H1 (cell line): ENCODE measurements around the gene CHRNG. TPM values are rescaled to one million over a fixed set of nuclear protein-coding genes. Genes with fewer than 3 reads are reported as not detected.

ENCODE experiments used
- CTCF ChIA-PET: fragments of 300-600 bp; sonication (Branson Sonifier 250); formaldehyde crosslinking; loops from one replicate; lab custom pipeline; 2021; ENCODE audit not compliant: partially characterized antibody; lab: Charles Lee
- POLR2A ChIA-PET: fragments of 300-600 bp; sonication (Branson Sonifier 250); formaldehyde crosslinking; loops from one replicate; lab custom pipeline; 2021; ENCODE audit warnings: inconsistent platforms; ENCODE audit not compliant: partially characterized antibody; lab: Charles Lee
- DNase-seq, 2 experiments: peaks; one replicate each; pipeline versions ENCODE4 v3.0.0 to v3.0.0-alpha.2; 2010 to 2022; ENCODE audit warnings: low spot score in 2 of 2, low read depth in 1 of 2, mixed read lengths in 1 of 2
- FAIRE-seq: peaks from 2 replicates; lab custom pipeline; 2011; peaks lifted over from hg19 to GRCh38; lab: Jason Lieb, UNC
- H2AFZ ChIP-seq: 2 replicates; pipeline ENCODE4 v1.8.1; 2012; ENCODE audit warnings: low read length, inconsistent platforms
- H2AK5ac ChIP-seq: 2 replicates; pipeline ENCODE4 v1.6.1; 2013; ENCODE audit warnings: low read depth, low read length
- H2BK120ac ChIP-seq: replicated peaks from 2 replicates; pipeline ENCODE3; 2013; ENCODE audit warnings: low read depth, low read length, inconsistent platforms
- H2BK12ac ChIP-seq: 2 replicates; pipeline ENCODE4 v1.6.1; 2013; ENCODE audit warnings: low read depth, low read length
- H2BK15ac ChIP-seq: 2 replicates; pipeline ENCODE4 v1.6.1; 2013; ENCODE audit warnings: low read length
- H2BK20ac ChIP-seq: 2 replicates; pipeline ENCODE4 v1.6.1; 2013; ENCODE audit warnings: low read length
- H2BK5ac ChIP-seq: 2 replicates; pipeline ENCODE4 v1.6.1; 2013; ENCODE audit warnings: low read depth, low read length
- H3K14ac ChIP-seq: 2 replicates; pipeline ENCODE4 v1.6.1; 2013; ENCODE audit warnings: inconsistent platforms; ENCODE audit not compliant: insufficient read length
- H3K18ac ChIP-seq: 2 replicates; pipeline ENCODE4 v1.6.1; 2013; ENCODE audit warnings: low read length; ENCODE audit errors: extremely low read depth
- H3K23ac ChIP-seq: 2 replicates; pipeline ENCODE4 v1.6.1; 2013; ENCODE audit warnings: inconsistent platforms; ENCODE audit not compliant: insufficient read length
- H3K23me2 ChIP-seq: 2 replicates; pipeline ENCODE4 v1.6.1; 2013; ENCODE audit warnings: low read depth, low read length
- H3K27ac ChIP-seq: 2 replicates; pipeline ENCODE4 v1.6.1; 2011; ENCODE audit warnings: low read depth, low read length, inconsistent platforms
- H3K27me3 ChIP-seq, 4 experiments: replicated peaks in 1 of 4; 1 replicate in 1 of 4; 2 replicates in 3 of 4; pipeline versions ENCODE4 v1.6.1 to v1.8.1; 2011 to 2013; ENCODE audit warnings: low read length in 3 of 4, mild to moderate bottlenecking in 3 of 4, inconsistent platforms in 2 of 4, mixed read lengths in 2 of 4, moderate library complexity in 1 of 4; ENCODE audit not compliant: control insufficient read depth in 3 of 4, insufficient read depth in 3 of 4; ENCODE audit errors: extremely low read depth in 1 of 4
- H3K36me3 ChIP-seq, 4 experiments: 2 replicates each; pipeline versions ENCODE4 v1.6.1 to v1.8.1; 2011 to 2013; ENCODE audit warnings: mild to moderate bottlenecking in 4 of 4, low read length in 3 of 4, moderate library complexity in 2 of 4, control low read depth in 1 of 4, inconsistent platforms in 1 of 4; ENCODE audit not compliant: insufficient read depth in 4 of 4, control insufficient read depth in 2 of 4
- H3K4ac ChIP-seq: replicated peaks from 2 replicates; pipeline ENCODE3; 2013; ENCODE audit warnings: low read length, low read depth, mixed read lengths, inconsistent platforms; ENCODE audit not compliant: insufficient read length
- H3K4me1 ChIP-seq, 4 experiments: replicated peaks in 1 of 4; 1 replicate in 1 of 4; 2 replicates in 3 of 4; pipeline versions ENCODE4 v1.6.1 to v1.8.1; 2011 to 2013; ENCODE audit warnings: low read length in 3 of 4, inconsistent platforms in 2 of 4, mixed read lengths in 1 of 4; ENCODE audit not compliant: insufficient read depth in 4 of 4, control insufficient read depth in 3 of 4
- H3K4me2 ChIP-seq, 2 experiments: 2 replicates each; pipeline versions ENCODE4 v1.6.1 to v1.8.1; 2011 to 2013; ENCODE audit warnings: low read depth in 2 of 2, low read length in 2 of 2, control low read depth in 1 of 2, inconsistent platforms in 1 of 2, mild to moderate bottlenecking in 1 of 2; ENCODE audit not compliant: insufficient read depth in 1 of 2
- H3K4me3 ChIP-seq, 4 experiments: fragments of 200-600, 300-600 bp in 1 of 4; sonication (generic), shearing (Covaris generic), sonication (Bioruptor Twin) in 1 of 4; 2 replicates each; pipeline versions ENCODE4 v1.5.1 to v1.8.1; 2011 to 2016; ENCODE audit warnings: low read length in 4 of 4, low read depth in 3 of 4, control low read depth in 2 of 4, inconsistent platforms in 2 of 4, mild to moderate bottlenecking in 2 of 4, mixed read lengths in 1 of 4, moderate library complexity in 1 of 4; ENCODE audit not compliant: insufficient read depth in 2 of 4; ENCODE audit errors: extremely low read depth in 1 of 4
- H3K56ac ChIP-seq: replicated peaks from 2 replicates; pipeline ENCODE3; 2013; ENCODE audit warnings: low read depth, mild to moderate bottlenecking, mixed read lengths, low read length, inconsistent platforms; ENCODE audit not compliant: insufficient read length
- H3K79me1 ChIP-seq: 2 replicates; pipeline ENCODE4 v1.6.1; 2013; ENCODE audit warnings: low read depth, low read length, control low read depth
- H3K79me2 ChIP-seq, 2 experiments: 2 replicates each; pipeline versions ENCODE4 v1.6.1 to v1.8.1; 2012 to 2013; ENCODE audit warnings: low read length in 2 of 2, mild to moderate bottlenecking in 2 of 2, inconsistent platforms in 1 of 2; ENCODE audit not compliant: insufficient read depth in 2 of 2, control insufficient read depth in 1 of 2
- H3K9ac ChIP-seq, 4 experiments: replicated peaks in 1 of 4; 1 replicate in 1 of 4; 2 replicates in 3 of 4; pipeline versions ENCODE4 v1.6.1 to v1.8.1; 2011 to 2013; ENCODE audit warnings: low read depth in 3 of 4, low read length in 3 of 4, control low read depth in 2 of 4, mild to moderate bottlenecking in 2 of 4, moderate library complexity in 2 of 4, inconsistent platforms in 1 of 4; ENCODE audit errors: extremely low read depth in 1 of 4
- H3K9me3 ChIP-seq, 2 experiments: 2 replicates each; pipeline versions ENCODE4 v1.6.1 to v1.8.1; 2012 to 2013; ENCODE audit warnings: mild to moderate bottlenecking in 2 of 2, moderate library complexity in 2 of 2, control low read depth in 1 of 2, inconsistent platforms in 1 of 2, low read depth in 1 of 2, low read length in 1 of 2, mixed read lengths in 1 of 2; ENCODE audit not compliant: insufficient read depth in 2 of 2
- H4K20me1 ChIP-seq, 2 experiments: replicated peaks in 1 of 2; 2 replicates each; pipeline versions ENCODE3 to v1.8.1; 2011 to 2013; ENCODE audit warnings: inconsistent platforms in 2 of 2, low read length in 2 of 2, mild to moderate bottlenecking in 1 of 2; ENCODE audit not compliant: insufficient read depth in 2 of 2, control insufficient read depth in 1 of 2
- H4K5ac ChIP-seq: 2 replicates; pipeline ENCODE4 v1.6.1; 2013; ENCODE audit warnings: low read length, low read depth, mixed read lengths, inconsistent platforms; ENCODE audit not compliant: insufficient read length
- H4K8ac ChIP-seq: 2 replicates; pipeline ENCODE4 v1.8.0; 2013; ENCODE audit warnings: mild to moderate bottlenecking, moderate library complexity, low read length, inconsistent platforms; ENCODE audit not compliant: insufficient read depth; ENCODE audit errors: extremely low read depth
- H4K91ac ChIP-seq: replicated peaks from 2 replicates; pipeline ENCODE3; 2013; ENCODE audit warnings: low read length, mixed read lengths, inconsistent platforms; ENCODE audit not compliant: insufficient read length
- ATF3 ChIP-seq: IDR thresholded peaks from 2 replicates; pipeline ENCODE4 v1.6.1; 2011; ENCODE audit warnings: low read depth, mild to moderate bottlenecking, low read length; ENCODE audit not compliant: insufficient read depth
- PHF8 ChIP-seq: fragments of 200-600 bp; sonication (generic); conservative IDR thresholded peaks from 2 replicates; pipeline ENCODE4 v1.7.1; 2012; ENCODE audit warnings: low read depth, mild to moderate bottlenecking, inconsistent platforms, low read length, moderate library complexity
- WGBS, 2 experiments: shearing (Covaris generic) in 1 of 2; methylation state at CpG; one replicate each; pipeline versions ENCODE4 v1.1.6 to v1.1.7; 2013 to 2015; ENCODE audit warnings: low lambda C conversion rate in 2 of 2, mixed read lengths in 2 of 2, inconsistent platforms in 1 of 2, low coverage in 1 of 2, missing lambda C conversion rate in 1 of 2; ENCODE audit not compliant: insufficient replicate concordance in 2 of 2, insufficient coverage in 1 of 2, insufficient read length in 1 of 2; ENCODE audit errors: extremely low coverage in 1 of 2, missing lambda C conversion rate in 1 of 2; 5-methylcytosine and 5-hydroxymethylcytosine counted together
- polyA plus RNA-seq, 7 experiments: library from polyadenylated mRNA; depleted of rRNA in 3 of 7; stranded (reverse) in 5 of 7; unstranded in 2 of 7; fragments of >200 nt in 5 of 7; fragments of 200-250 nt in 2 of 7; gene quantifications; 1 replicate in 5 of 7; 2 replicates in 1 of 7; 4 replicates in 1 of 7; pipeline versions ENCODE4 v1.2.1 to v1.2.3, GENCODE V29; 2011 to 2013; ENCODE audit warnings: missing spikeins in 2 of 7, mixed read lengths in 2 of 7
- total RNA-seq: library from RNA; stranded (reverse); fragmentation: NEBNext Ultra II Directional; extraction: Animal tissue kit (Norgen Biotek cat#: 25700); gene quantifications from 2 replicates; pipeline ENCODE4 v1.2.1, GENCODE V29; 2021

The CHRNG gene
- total and polyA plus RNA-seq, 2 of the 8 experiments (the other 6 are each of a cell fraction or from before 2014, with no cell fraction given) = 0.05 TPM; not detected in 1

- Histone ChIP-seq H3K4me2 (no peak overlapping the region), H3K56ac (no peak overlapping the region), H3K4me3 (no peak overlapping the region), H2AFZ (no peak overlapping the region), H3K27ac (no peak overlapping the region), H4K91ac (no peak overlapping the region), H2BK120ac (no peak overlapping the region), H2BK5ac (no peak overlapping the region), H2BK20ac (no peak overlapping the region), H3K79me1 (no peaks in the 10 kb centered on the region), H3K27me3 (peaks cover 0 to 9% (median 3%) of the 10 kb centered on the region in 4 experiments; a peak in 5 of 7 replicates), H3K4me1 (peaks cover 0 to 30% (median 5%) of the 10 kb centered on the region in 4 experiments; a peak in 6 of 7 replicates), H2BK12ac (no peak overlapping the region), H4K5ac (no peak overlapping the region), H2BK15ac (no peak overlapping the region), H3K9ac (no peak overlapping the region), H3K23me2 (peaks cover under 1% of the 10 kb centered on the region; the same call in 1 of the 2 replicates), H4K8ac (no peak overlapping the region), H3K4ac (no peak overlapping the region), H3K18ac (no peak overlapping the region), H3K9me3 (no peaks in the 10 kb centered on the region), H3K36me3 (no peaks in the 10 kb centered on the region), H2AK5ac (no peak overlapping the region), H3K23ac (no peak overlapping the region), H4K20me1 (no peaks in the 10 kb centered on the region), H3K14ac (no peak overlapping the region), H3K79me2 (no peaks in the 10 kb centered on the region)
- WGBS, 2 experiments = 61% methylated on average over 11 of the region's 13 CpGs; no CpG with 5 or more reads in 1 of the 2 experiments
- TF ChIP-seq PHF8 (no peak), ATF3 (no peak)
- DNase-seq (no peak), FAIRE-seq (no peak)
- POLR2A ChIA-PET = interaction anchor here (1.1 kb wide), 1 partner anchor 34 kb away, joined by 3 read pairs; no protein-coding TSS in a partner anchor
- CTCF ChIA-PET = interaction anchor here (1.3 to 3.0 kb wide), 3 partner anchors 12 to 597 kb away, joined by 3 to 10 read pairs (median 4); no protein-coding TSS in a partner anchor
Measured at GRCh38 chr2:232497348-232497747, 42.1 kb upstream of the CHRNG start.
